MM.1S (cell line): ENCODE data around the gene ANKRD60.

Experiments
- DNase-seq: peaks from one replicate; pipeline ENCODE4 v3.0.0-alpha.2; 2015
- H2AFZ ChIP-seq: fragments of 300-600 bp; sonication (generic); 2 replicates; pipeline ENCODE4 v1.6.0; 2016; ENCODE audit warnings: antibody characterized with exemption, low read length
- H3F3A ChIP-seq: fragments of 300-600 bp; sonication (generic); 2 replicates; pipeline ENCODE4 v1.6.1; 2016; ENCODE audit warnings: mild to moderate bottlenecking, antibody characterized with exemption, low read length, moderate library complexity, mixed read lengths; ENCODE audit not compliant: insufficient read depth
- H3K27ac ChIP-seq: fragments of 300-600 bp; sonication (generic); 2 replicates; pipeline ENCODE4 v1.5.1; 2016; ENCODE audit warnings: mild to moderate bottlenecking, low read length
- H3K27me3 ChIP-seq: fragments of 300-600 bp; sonication (generic); replicated peaks from 2 replicates; pipeline ENCODE4 v1.6.0; 2016; ENCODE audit warnings: low read length; ENCODE audit not compliant: insufficient read depth
- H3K36me3 ChIP-seq: fragments of 300-600 bp; sonication (generic); replicated peaks from 2 replicates; pipeline ENCODE4 v1.6.1; 2016; ENCODE audit warnings: mild to moderate bottlenecking, low read length, mixed read lengths; ENCODE audit not compliant: insufficient read depth
- H3K4me1 ChIP-seq: fragments of 300-600 bp; sonication (generic); 2 replicates; pipeline ENCODE4 v1.6.1; 2016; ENCODE audit warnings: low read length, mixed read lengths
- H3K4me2 ChIP-seq: fragments of 300-600 bp; sonication (generic); 2 replicates; pipeline ENCODE4 v1.6.0; 2016; ENCODE audit warnings: low read depth, low read length
- H3K4me3 ChIP-seq: fragments of 300-600 bp; sonication (generic); 2 replicates; pipeline ENCODE4 v1.5.1; 2016; ENCODE audit warnings: low read length, mixed read lengths
- H3K79me2 ChIP-seq: fragments of 300-600 bp; sonication (generic); 2 replicates; pipeline ENCODE4 v1.6.1; 2016; ENCODE audit warnings: mixed run types, low read length, mixed read lengths
- H3K9ac ChIP-seq: fragments of 300-600 bp; sonication (generic); 2 replicates; pipeline ENCODE4 v1.6.1; 2016; ENCODE audit warnings: low read length, mixed read lengths
- H3K9me2 ChIP-seq: fragments of 300-600 bp; sonication (generic); replicated peaks from 2 replicates; pipeline ENCODE4 v1.6.1; 2016; ENCODE audit warnings: mild to moderate bottlenecking, low read length, mixed read lengths; ENCODE audit not compliant: insufficient read depth
- H3K9me3 ChIP-seq: fragments of 300-600 bp; sonication (generic); replicated peaks from 2 replicates; pipeline ENCODE4 v1.6.1; 2016; ENCODE audit warnings: mild to moderate bottlenecking, low read length, mixed read lengths; ENCODE audit not compliant: insufficient read depth
- H4K20me1 ChIP-seq: fragments of 300-600 bp; sonication (generic); 2 replicates; pipeline ENCODE4 v1.6.1; 2016; ENCODE audit warnings: mild to moderate bottlenecking, low read length, moderate library complexity, mixed read lengths; ENCODE audit not compliant: insufficient read depth
- EZH2 ChIP-seq: fragments of 300-600 bp; sonication (generic); optimal IDR thresholded peaks from 2 replicates; pipeline ENCODE3; 2017; ENCODE audit warnings: low read depth, mild to moderate bottlenecking, antibody characterized with exemption, low read length, mixed read lengths
- EZH2phosphoT487 ChIP-seq: fragments of 300-600 bp; sonication (generic); IDR thresholded peaks from 2 replicates; pipeline ENCODE4 v1.6.1; 2018; ENCODE audit warnings: antibody characterized with exemption, low read length
- TF ChIP-seq, protein P1 (sequence below): fragments of 300-600 bp; sonication (generic); IDR thresholded peaks from 2 replicates; pipeline ENCODE4 v1.5.1; 2016; ENCODE audit warnings: antibody characterized with exemption, low read length, mixed read lengths

The ANKRD60 gene

DNA sequence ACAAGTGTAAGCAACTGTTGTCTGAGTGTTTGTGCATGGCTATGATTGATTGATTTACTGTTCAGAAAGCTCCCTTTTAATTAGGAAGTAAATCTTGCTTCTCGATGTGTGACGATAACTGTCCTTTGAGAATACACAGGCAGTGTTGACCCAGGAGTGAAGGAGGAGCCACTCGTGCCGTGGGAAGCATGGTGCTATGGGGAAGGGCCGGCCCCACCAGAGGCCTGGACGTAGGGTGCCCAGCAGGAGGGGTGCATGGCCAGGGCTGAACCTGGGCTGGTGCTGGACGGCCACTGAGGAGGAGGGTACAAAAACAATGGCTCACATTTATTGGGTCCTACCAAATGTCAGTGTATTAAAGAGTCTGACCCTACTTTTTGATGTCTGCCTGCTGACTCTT, 60.7 kb downstream of the ANKRD60 start:
- no peaks in the 10 kb centered on the region for H4K20me1 ChIP-seq
- no peak overlapping the region for H3K9ac ChIP-seq
- H2AFZ ChIP-seq: no peak overlapping the region
- H3K4me3 ChIP-seq: no peak overlapping the region
- H3K27me3 ChIP-seq: peaks cover 92% of the 10 kb centered on the region
- H3K27ac ChIP-seq: no peak overlapping the region
- no peaks in the 10 kb centered on the region for H3K9me3 ChIP-seq
- H3K9me2 ChIP-seq: no peaks in the 10 kb centered on the region
- H3K4me1 ChIP-seq: no peaks in the 10 kb centered on the region
- H3F3A ChIP-seq: no peaks in the 10 kb centered on the region
- TF ChIP-seq EZH2 (no peak), EZH2phosphoT487 (no peak)
- TF ChIP-seq, protein P1, sequence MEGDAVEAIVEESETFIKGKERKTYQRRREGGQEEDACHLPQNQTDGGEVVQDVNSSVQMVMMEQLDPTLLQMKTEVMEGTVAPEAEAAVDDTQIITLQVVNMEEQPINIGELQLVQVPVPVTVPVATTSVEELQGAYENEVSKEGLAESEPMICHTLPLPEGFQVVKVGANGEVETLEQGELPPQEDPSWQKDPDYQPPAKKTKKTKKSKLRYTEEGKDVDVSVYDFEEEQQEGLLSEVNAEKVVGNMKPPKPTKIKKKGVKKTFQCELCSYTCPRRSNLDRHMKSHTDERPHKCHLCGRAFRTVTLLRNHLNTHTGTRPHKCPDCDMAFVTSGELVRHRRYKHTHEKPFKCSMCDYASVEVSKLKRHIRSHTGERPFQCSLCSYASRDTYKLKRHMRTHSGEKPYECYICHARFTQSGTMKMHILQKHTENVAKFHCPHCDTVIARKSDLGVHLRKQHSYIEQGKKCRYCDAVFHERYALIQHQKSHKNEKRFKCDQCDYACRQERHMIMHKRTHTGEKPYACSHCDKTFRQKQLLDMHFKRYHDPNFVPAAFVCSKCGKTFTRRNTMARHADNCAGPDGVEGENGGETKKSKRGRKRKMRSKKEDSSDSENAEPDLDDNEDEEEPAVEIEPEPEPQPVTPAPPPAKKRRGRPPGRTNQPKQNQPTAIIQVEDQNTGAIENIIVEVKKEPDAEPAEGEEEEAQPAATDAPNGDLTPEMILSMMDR: no peak
- DNase-seq: no peak
- no peak overlapping the region for H3K4me2 ChIP-seq
- H3K79me2 ChIP-seq: no peaks in the 10 kb centered on the region
- no peaks in the 10 kb centered on the region for H3K36me3 ChIP-seq
